T-helper 17 cell (primary cell): ENCODE measurements around the gene ATG4B. TPM values are rescaled to one million over a fixed set of nuclear protein-coding genes. Genes with fewer than 3 reads are reported as not detected.
"Not testable (repeated sequence)": the region's sequence is repeated elsewhere in the genome, so short reads cannot be mapped to it uniquely, and the experiment has no call there.

Experiments used
- ATAC-seq: fragments of 150-1000 bp; cut with Tn5 transposase; 2 replicates; pipeline ENCODE4 v1.10.0; 2021; ENCODE audit warnings: mild to moderate bottlenecking, moderate library complexity
- DNase-seq, 3 donors: peaks; one replicate each; pipeline versions ENCODE4 v3.0.0 to v3.0.0-alpha.2; 2020 to 2021
- H3K9me3 ChIP-seq: one replicate; pipeline ENCODE4 v1.7.0; 2013; ENCODE audit warnings: low read length, mild to moderate bottlenecking; ENCODE audit not compliant: control insufficient read depth, poor library complexity, severe bottlenecking
- H3K27ac Mint-ChIP-seq: one replicate; pipeline ENCODE4 v1.8.0; 2022; ENCODE audit warnings: mild to moderate bottlenecking, moderate library complexity, mixed read lengths
- H3K27me3 Mint-ChIP-seq: one replicate; pipeline ENCODE4 v1.8.0; 2022; ENCODE audit warnings: mixed read lengths
- H3K36me3 Mint-ChIP-seq: one replicate; pipeline ENCODE4 v1.8.0; 2022; ENCODE audit warnings: low read depth, mixed read lengths
- H3K4me1 Mint-ChIP-seq: one replicate; pipeline ENCODE4 v1.8.0; 2022; ENCODE audit warnings: mild to moderate bottlenecking, mixed read lengths
- H3K4me3 Mint-ChIP-seq: one replicate; pipeline ENCODE4 v1.8.0; 2022; ENCODE audit warnings: mild to moderate bottlenecking, moderate library complexity, mixed read lengths
- total RNA-seq, 4 donors: library from RNA in 2 of 4; stranded (reverse) in 2 of 4; gene quantifications; one replicate each; pipeline ENCODE4 v1.2.3 and lab custom pipeline; 2022 to 2026

Gene ATG4B
- total RNA-seq, result 100 to 1,000 TPM; 104 to 119 TPM
- total RNA-seq (lab: John Stamatoyannopoulos, UW), result 56.5 to 71.0 reads per million in 2 donors

DNA sequence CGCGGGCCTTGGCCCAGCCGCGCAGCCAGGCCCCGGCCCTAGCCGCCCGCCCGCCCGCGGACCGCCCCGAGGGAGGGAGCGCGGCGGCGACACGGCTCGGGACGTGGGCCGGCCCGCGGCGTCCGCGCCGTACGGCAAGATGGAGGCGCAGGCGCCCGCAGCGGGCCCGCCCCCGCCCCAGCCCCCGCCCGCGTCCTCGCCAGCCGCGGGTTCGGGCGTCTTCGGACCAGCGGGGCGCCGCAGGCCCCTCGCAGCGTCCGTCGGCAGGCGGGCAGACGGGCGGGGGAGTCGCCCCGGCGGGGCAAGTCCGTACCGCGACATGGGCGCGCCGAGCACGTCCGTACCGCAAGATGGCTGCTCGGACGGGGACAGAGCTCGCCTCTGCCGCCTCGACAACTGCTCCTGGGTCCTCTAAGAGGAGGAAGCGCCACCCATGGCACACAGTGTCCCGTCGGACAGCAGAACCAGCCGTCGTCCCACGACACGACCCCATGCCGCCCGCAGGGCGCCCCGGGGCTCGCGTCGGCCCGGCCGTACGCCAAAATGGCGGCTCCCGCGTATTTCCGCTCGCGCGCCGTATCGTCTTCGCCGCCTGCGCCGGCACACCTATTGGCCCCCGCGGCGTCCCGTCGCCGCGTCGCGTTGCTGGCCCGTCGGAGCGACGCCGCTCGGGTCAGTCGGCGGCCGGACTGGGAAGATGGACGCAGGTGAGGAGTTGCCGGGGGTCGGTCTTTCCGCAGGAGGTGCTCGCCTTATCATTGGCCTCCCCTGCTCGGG lies at the start of gene ATG4B, which contains the start of gene THAP4:
ATG4B (plus strand) TSS at position 676 of the 777 bp plus-strand sequence; CDS start at position 698, 22 bp downstream.
THAP4 (minus strand) TSS at position 141 of the 777 bp plus-strand sequence. CDS start 141 bp downstream, outside the sequence.
- Mint-ChIP-seq H3K4me3 (peak within 1 kb of the TSS; percentile 96), H3K4me1 (peaks cover 38% of the 10 kb centered on the region), H3K27ac (peak within 1 kb of the TSS; percentile 93), H3K27me3 (no peaks in the 10 kb centered on the region), H3K36me3 (peaks cover 10% of the 10 kb centered on the region)
- DNase-seq (peak; percentile 63 to 71 (median 67)), ATAC-seq (peak; percentile 76)
- no peaks in the 10 kb centered on the region for H3K9me3 ChIP-seq

DNA sequence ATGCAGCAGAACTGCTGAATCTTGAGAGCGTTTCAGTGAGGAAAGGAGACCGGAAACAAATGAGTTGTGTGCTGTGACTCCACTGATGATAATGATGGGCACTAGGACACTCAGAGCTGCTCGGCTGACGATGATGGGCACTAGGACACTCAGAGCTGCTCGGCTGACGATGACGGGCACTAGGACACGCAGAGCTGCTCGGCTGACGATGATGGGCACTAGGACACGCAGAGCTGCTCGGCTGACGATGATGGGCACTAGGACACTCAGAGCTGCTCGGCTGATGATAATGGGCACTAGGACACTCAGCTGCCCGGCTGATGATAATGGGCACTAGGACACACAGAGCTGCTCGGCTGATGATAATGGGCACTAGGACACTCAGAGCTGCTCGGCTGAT lies 47.6 kb upstream of the ATG4B start:
- not testable (repeated sequence) for DNase-seq, H3K36me3 Mint-ChIP-seq, ATAC-seq, H3K4me3 Mint-ChIP-seq, H3K27me3 Mint-ChIP-seq, H3K4me1 Mint-ChIP-seq, H3K27ac Mint-ChIP-seq, H3K9me3 ChIP-seq

DNA sequence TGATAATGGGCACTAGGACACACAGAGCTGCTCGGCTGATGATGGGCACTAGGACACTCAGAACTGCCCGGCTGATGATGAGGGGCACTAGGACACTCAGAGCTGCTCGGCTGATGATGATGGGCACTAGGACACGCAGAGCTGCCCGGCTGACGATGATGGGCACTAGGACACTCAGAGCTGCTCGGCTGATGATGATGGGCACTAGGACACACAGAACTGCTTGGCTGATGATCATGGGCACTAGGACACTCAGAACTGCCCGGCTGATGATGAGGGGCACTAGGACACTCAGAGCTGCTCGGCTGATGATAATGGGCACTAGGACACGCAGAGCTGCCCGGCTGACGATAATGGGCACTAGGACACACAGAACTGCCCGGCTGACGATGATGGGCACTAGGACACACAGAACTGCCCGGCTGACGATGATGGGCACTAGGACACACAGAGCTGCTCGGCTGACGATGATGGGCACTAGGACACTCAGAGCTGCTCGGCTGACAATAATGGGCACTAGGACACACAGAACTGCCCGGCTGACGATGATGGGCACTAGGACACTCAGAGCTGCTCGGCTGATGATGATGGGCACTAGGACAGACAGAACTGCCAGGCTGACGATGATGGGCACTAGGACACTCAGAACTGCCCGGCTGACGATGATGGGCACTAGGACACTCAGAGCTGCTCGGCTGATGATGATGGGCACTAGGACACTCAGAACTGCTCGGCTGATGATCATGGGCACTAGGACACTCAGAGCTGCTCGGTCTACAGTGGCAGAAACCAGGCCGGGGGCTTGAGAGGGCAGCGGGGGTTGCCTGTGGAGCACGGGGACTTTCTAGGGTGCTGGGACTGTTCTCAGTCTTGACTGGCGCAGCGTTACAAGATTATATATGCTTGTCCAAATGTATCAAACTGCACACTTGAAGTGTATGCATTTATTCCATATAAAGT lies 46.7 kb upstream of the ATG4B start:
- not testable (repeated sequence) for H3K36me3 Mint-ChIP-seq, H3K4me3 Mint-ChIP-seq, DNase-seq, H3K4me1 Mint-ChIP-seq, H3K9me3 ChIP-seq, H3K27ac Mint-ChIP-seq, H3K27me3 Mint-ChIP-seq, ATAC-seq

DNA sequence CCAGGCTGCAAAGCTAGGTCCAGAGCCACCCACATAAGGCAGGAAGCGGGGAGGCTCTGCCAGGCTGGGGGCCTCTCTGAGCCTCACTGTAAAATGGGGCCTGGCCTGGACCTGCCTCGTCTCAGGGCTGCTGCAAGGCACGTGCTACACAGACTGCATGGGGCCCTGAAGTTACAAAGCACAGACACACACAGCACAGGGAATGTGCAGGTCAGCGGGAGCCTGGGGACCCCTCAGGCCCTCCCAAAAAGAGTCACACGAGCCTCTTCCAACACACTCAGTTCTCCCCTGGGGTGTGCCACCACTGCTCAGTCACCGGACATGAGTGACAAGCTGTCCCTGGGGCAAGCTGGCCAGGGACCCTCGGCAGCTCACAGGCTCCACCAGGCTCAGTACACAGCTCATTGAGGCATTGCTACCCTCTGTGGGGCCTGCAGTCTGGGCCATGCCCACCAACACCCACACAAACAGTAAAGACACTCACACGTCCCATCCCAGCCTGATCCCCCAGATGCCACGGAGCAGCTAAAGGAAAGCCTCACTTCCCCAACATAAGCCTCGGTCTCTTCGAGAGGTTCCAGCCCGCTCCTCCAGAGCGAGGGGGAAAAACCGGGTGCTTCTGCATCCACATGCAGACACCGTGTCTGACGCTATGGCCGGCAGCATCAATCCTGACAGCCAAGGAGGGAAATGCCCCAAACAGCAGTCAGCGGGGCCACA lies 45.2 kb upstream of the ATG4B start:
- Mint-ChIP-seq H3K27me3 (no peaks in the 10 kb centered on the region), H3K36me3 (peaks cover 4% of the 10 kb centered on the region), H3K4me1 (no peaks in the 10 kb centered on the region), H3K4me3 (no peak overlapping the region), H3K27ac (no peak overlapping the region)
- H3K9me3 ChIP-seq, result no peaks in the 10 kb centered on the region
- ATAC-seq (no peak), DNase-seq (no peak)

DNA sequence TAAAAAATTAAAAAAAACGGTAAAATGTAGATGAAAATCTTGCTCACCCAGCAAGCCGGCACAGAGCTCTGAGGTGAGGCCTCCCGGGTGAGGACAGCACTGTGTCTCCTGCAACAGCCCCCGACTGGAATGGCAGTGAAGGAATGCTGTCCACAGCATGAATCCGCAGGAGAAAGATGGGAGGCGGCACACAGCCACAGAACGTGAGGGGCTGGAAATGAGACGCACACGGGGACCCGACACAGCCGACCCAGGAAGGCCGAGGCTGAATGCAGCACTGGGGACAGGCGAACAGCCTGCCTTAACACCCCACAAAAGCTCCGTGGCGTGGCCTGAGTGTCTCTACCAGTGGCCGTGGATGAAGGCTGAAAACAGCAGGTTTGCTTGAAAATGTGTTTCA lies 44.2 kb upstream of the ATG4B start:
- ATAC-seq, result no peak
- Mint-ChIP-seq H3K27me3 (no peaks in the 10 kb centered on the region), H3K4me3 (no peak overlapping the region), H3K27ac (no peak overlapping the region), H3K36me3 (peaks cover 6% of the 10 kb centered on the region), H3K4me1 (no peaks in the 10 kb centered on the region)
- H3K9me3 ChIP-seq, result no peaks in the 10 kb centered on the region
- no peak for DNase-seq

DNA sequence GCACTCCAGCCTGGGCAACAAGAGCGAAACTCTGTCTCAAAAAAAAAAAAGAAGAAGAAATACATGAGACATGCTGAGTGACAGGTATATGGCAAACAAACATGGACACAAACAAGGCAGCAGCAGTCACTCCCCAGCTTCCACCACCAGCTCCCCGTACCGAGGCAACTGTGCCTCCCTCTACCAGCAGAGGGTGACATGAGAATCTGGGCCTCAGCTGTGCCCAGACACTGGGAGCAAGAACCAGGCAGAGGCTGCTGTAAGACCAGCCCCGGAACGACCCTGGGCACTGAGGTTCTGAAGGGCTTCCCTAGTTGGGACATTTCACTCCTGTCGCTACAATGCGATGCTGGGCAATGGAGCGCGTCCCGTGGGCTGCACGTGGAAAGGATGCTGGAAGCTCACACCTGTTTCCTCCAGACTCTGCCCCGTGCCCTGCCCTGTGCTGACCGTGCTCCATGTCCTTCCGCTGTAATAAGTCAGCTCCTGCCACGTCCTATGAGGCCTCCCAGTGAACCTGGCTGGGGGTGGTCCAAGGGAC lies 41.8 kb upstream of the ATG4B start:
- no peaks in the 10 kb centered on the region for H3K9me3 ChIP-seq
- Mint-ChIP-seq H3K4me1 (no peaks in the 10 kb centered on the region), H3K4me3 (no peak overlapping the region), H3K27me3 (no peaks in the 10 kb centered on the region), H3K36me3 (peaks cover 8% of the 10 kb centered on the region), H3K27ac (no peak overlapping the region)
- ATAC-seq (peak; percentile 41), DNase-seq (no peak)

DNA sequence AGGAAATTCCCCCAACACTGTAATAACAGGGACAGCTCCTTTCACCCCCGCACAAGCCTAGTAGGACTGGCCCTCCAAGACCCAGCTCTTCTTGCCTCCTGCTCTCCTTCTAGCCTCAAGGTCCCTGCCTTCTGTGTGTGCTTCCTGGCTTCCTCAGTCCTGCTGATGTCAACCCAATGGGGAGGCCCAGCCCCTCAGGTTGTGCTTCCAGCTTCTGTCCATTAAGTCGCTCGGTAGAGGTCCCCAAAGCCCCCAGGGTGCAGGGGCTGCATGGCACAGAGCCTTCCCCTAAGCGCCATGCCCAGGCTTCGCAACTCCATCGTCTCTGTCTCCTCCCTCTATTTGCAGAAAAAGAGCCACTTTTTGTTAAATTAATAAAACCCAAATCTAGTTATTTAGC lies 39.9 kb upstream of the ATG4B start:
- Mint-ChIP-seq H3K4me1 (peaks cover 3% of the 10 kb centered on the region), H3K36me3 (peaks cover 12% of the 10 kb centered on the region), H3K4me3 (no peak overlapping the region), H3K27me3 (no peaks in the 10 kb centered on the region), H3K27ac (peak overlapping the region; percentile 92)
- ATAC-seq (no peak), DNase-seq (no peak)
- H3K9me3 ChIP-seq, result no peaks in the 10 kb centered on the region

DNA sequence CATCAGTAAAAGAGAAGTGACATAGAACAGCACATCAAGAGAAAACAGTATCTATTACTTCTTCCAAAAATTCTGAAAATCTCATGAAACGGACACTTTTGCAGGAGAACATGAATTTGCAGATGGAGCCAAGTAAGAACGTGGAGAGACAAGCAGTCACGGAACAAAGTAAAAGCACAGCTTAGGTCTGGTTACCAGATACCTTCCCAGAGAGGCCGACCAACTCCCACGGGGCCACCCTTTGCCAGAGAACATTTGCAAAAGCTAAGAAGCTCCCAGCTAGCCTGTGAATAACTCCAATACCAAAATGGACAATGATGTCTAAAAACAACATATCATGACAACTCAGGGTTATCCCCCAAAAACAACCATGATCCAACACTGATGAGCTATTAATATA lies 39.4 kb upstream of the ATG4B start:
- Mint-ChIP-seq H3K36me3 (peaks cover 12% of the 10 kb centered on the region), H3K4me3 (no peak overlapping the region), H3K4me1 (peaks cover 3% of the 10 kb centered on the region), H3K27me3 (no peaks in the 10 kb centered on the region), H3K27ac (peak overlapping the region; percentile 92)
- ATAC-seq (no peak), DNase-seq (no peak)
- H3K9me3 ChIP-seq, result no peaks in the 10 kb centered on the region

DNA sequence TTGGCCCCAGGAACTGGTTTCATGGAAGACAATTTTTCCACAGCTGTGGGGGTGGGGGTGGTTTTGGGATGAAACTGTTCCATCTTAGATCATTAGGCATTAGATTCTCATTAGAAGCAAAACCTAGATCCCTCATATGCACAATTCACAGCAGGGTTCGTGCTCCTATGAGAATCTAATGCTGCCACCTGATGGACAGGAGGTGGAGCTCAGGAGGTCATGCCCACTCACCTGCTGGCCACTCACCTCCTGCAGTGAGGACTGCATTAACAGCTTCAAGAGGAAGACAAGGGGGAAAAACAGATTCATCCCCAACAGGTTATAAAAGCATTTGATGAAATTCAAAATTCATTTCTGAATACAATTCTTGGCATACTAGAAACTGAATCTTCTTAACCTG lies 39.0 kb upstream of the ATG4B start:
- no peaks in the 10 kb centered on the region for H3K27me3 Mint-ChIP-seq
- H3K4me1 Mint-ChIP-seq, result peaks cover 3% of the 10 kb centered on the region
- H3K27ac Mint-ChIP-seq, result peak overlapping the region; percentile 92
- H3K36me3 Mint-ChIP-seq, result peaks cover 12% of the 10 kb centered on the region
- no peaks in the 10 kb centered on the region for H3K9me3 ChIP-seq
- ATAC-seq (no peak), DNase-seq (no peak)
- H3K4me3 Mint-ChIP-seq, result no peak overlapping the region

DNA sequence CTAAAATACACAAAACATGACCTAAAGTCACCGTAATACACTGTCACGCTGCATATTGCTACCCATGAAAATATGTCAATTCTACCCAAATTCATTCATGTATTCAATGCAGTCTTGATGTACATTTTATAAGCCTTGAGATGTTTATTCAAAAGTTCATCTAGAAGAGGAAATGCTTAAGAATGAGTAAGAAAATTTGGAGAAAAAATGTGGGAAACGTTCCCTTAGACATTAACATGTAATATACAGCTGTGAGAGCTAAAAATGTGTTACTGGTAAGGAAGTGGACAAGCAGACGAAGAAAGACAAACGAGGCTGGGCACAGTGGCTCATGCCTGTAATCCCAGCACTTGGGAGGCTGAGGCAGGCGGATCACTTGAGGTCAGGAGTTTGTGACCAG lies 37.9 kb upstream of the ATG4B start:
- H3K27ac Mint-ChIP-seq, result no peak overlapping the region
- no peak overlapping the region for H3K4me3 Mint-ChIP-seq
- H3K36me3 Mint-ChIP-seq, result peaks cover 8% of the 10 kb centered on the region
- DNase-seq (no peak), ATAC-seq (no peak)
- no peaks in the 10 kb centered on the region for H3K27me3 Mint-ChIP-seq
- H3K9me3 ChIP-seq, result no peaks in the 10 kb centered on the region
- H3K4me1 Mint-ChIP-seq, result peaks cover 3% of the 10 kb centered on the region

DNA sequence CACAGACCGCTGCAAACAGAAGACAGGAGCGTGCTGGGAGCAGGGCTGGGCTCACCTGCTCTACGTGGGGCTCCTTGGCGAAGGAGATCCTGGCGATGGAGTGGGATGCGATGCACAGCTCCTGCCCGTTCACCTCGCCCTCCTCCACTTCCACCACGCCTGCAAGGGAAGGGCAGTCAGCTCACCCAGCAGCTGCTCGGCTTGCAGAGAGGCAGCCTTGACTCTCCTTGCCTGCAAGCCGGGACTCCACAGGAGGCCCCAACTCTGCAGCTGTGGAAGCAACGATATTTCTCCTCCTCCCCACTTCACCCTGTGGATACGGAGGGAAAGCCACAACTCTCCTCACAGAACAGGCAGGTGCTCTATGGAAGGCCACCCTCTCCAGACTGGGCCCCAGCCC lies 35.7 kb upstream of the ATG4B start:
- DNase-seq (no peak), ATAC-seq (no peak)
- H3K27me3 Mint-ChIP-seq, result no peaks in the 10 kb centered on the region
- no peak overlapping the region for H3K4me3 Mint-ChIP-seq
- peaks cover 5% of the 10 kb centered on the region for H3K4me1 Mint-ChIP-seq
- H3K36me3 Mint-ChIP-seq, result peaks cover 8% of the 10 kb centered on the region
- no peak overlapping the region for H3K27ac Mint-ChIP-seq
- no peaks in the 10 kb centered on the region for H3K9me3 ChIP-seq

DNA sequence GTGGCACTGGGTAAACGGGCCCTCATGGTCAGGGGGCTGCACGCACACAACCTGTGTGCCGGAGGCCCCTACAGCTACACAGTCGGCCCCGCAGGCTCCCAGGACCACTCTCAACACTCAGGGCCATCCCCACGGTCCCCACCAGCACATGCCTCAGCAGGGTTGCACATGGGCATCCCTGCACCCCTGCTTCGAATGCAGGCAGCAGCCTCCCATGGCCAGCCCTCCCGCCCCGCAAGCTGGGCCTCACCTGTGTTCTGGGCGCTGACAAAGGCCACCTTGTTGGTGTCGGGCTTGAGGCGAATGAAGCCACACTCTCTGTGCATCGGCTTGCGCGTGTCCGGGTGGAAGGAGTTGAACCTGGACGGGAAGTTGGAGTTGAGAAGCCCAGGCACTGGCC lies 34.8 kb upstream of the ATG4B start:
- no peaks in the 10 kb centered on the region for H3K9me3 ChIP-seq
- ATAC-seq, result no peak
- no peak overlapping the region for H3K4me3 Mint-ChIP-seq
- DNase-seq, result no peak
- H3K27me3 Mint-ChIP-seq, result no peaks in the 10 kb centered on the region
- H3K36me3 Mint-ChIP-seq, result peaks cover 6% of the 10 kb centered on the region
- H3K27ac Mint-ChIP-seq, result no peak overlapping the region
- peaks cover 5% of the 10 kb centered on the region for H3K4me1 Mint-ChIP-seq
